HepG2 (cell line): ENCODE data around the gene WDR54. TPM values are rescaled to one million over a fixed set of nuclear protein-coding genes. Genes with fewer than 3 reads are reported as not detected.

Experiments used
- EEA1 ChIP-seq: sonication (generic); formaldehyde crosslinking; IDR thresholded peaks from 2 replicates; pipeline ENCODE4 v1.5.1; 2020; ENCODE audit warnings: mild to moderate bottlenecking, missing genetic modification reagents, borderline replicate concordance
- ELF1 ChIP-seq: sonication (generic); formaldehyde crosslinking; IDR thresholded peaks from 2 replicates; pipeline ENCODE4 v1.4.0; 2020; ENCODE audit warnings: missing genetic modification reagents
- HNRNPLL ChIP-seq: fragments of 200-400 bp; formaldehyde crosslinking; IDR thresholded peaks from 2 replicates; pipeline ENCODE4 v1.6.1; 2017; ENCODE audit warnings: mild to moderate bottlenecking, low read depth, low read length; ENCODE audit not compliant: poor library complexity, severe bottlenecking
- JUND ChIP-seq: sonication (generic); formaldehyde crosslinking; IDR thresholded peaks from 2 replicates; pipeline ENCODE4 v1.8.0; 2022; ENCODE audit warnings: mild to moderate bottlenecking, missing genetic modification reagents
- NFE2L2 ChIP-seq: fragments of 150-350 bp; IDR thresholded peaks from 2 replicates; pipeline ENCODE4 v1.6.1; 2014; ENCODE audit warnings: low read length
- ZNF547 ChIP-seq: sonication (generic); formaldehyde crosslinking; IDR thresholded peaks from 2 replicates; pipeline ENCODE4 v1.5.1; 2020; ENCODE audit warnings: mild to moderate bottlenecking, missing genetic modification reagents
- ZNF629 ChIP-seq: sonication (generic); formaldehyde crosslinking; conservative IDR thresholded peaks from 2 replicates; pipeline ENCODE4 v1.5.0; 2020; ENCODE audit warnings: missing genetic modification reagents
- ZNF746 ChIP-seq: sonication (generic); formaldehyde crosslinking; IDR thresholded peaks from 2 replicates; pipeline ENCODE4 v1.8.0; 2022; ENCODE audit warnings: mild to moderate bottlenecking, missing genetic modification reagents
- polyA plus RNA-seq, 8 experiments: library from polyadenylated mRNA; depleted of rRNA in 3 of 8; stranded (reverse) in 7 of 8; unstranded in 1 of 8; fragments of >200 nt; fragmentation: Illumina TruSeq in 4 of 8; extraction: Trizol in 4 of 8; gene quantifications; 2 replicates each; pipeline versions ENCODE4 v1.2.1 to v1.2.3, GENCODE V29; 2011 to 2016; ENCODE audit warnings: low read depth in 4 of 8, missing spikeins in 1 of 8, mixed read lengths in 1 of 8; ENCODE audit not compliant: insufficient read depth in 1 of 8
- total RNA-seq, 5 experiments: library from RNA; depleted of rRNA; stranded (reverse); fragments of >200 nt; fragmentation: Illumina TruSeq; extraction: Trizol; gene quantifications; 2 replicates each; pipeline ENCODE4 v1.2.3, GENCODE V29; 2016; ENCODE audit warnings: low read depth in 1 of 5
- TF ChIP-seq, protein P1 (sequence below): sonication (generic); formaldehyde crosslinking; IDR thresholded peaks from 2 replicates; pipeline ENCODE4 v1.4.0; 2020; ENCODE audit warnings: missing genetic modification reagents, borderline replicate concordance
- TF ChIP-seq, protein P2 (sequence below): fragments of 450-650 bp; IDR thresholded peaks from 2 replicates; pipeline ENCODE4 v1.6.1; 2016
- TF ChIP-seq, protein P3 (sequence below), 2 experiments: fragments of 450-650 bp in 1 of 2; sonication (generic) in 1 of 2; formaldehyde crosslinking in 1 of 2; IDR thresholded peaks; 2 replicates each; pipeline versions ENCODE4 v1.6.1 to v1.8.0; 2016 to 2022; ENCODE audit warnings: antibody characterized with exemption in 1 of 2, mild to moderate bottlenecking in 1 of 2, missing genetic modification reagents in 1 of 2
- TF ChIP-seq, protein P4 (sequence below): sonication (generic); formaldehyde crosslinking; IDR thresholded peaks from 2 replicates; pipeline ENCODE4 v1.5.0; 2020; ENCODE audit warnings: mild to moderate bottlenecking, missing genetic modification reagents

The WDR54 gene
- total and polyA plus RNA-seq, 2 of the 13 experiments (the other 11 are each of a cell fraction or from before 2014, with no cell fraction given) = 2.0 to 17.3 TPM

DNA sequence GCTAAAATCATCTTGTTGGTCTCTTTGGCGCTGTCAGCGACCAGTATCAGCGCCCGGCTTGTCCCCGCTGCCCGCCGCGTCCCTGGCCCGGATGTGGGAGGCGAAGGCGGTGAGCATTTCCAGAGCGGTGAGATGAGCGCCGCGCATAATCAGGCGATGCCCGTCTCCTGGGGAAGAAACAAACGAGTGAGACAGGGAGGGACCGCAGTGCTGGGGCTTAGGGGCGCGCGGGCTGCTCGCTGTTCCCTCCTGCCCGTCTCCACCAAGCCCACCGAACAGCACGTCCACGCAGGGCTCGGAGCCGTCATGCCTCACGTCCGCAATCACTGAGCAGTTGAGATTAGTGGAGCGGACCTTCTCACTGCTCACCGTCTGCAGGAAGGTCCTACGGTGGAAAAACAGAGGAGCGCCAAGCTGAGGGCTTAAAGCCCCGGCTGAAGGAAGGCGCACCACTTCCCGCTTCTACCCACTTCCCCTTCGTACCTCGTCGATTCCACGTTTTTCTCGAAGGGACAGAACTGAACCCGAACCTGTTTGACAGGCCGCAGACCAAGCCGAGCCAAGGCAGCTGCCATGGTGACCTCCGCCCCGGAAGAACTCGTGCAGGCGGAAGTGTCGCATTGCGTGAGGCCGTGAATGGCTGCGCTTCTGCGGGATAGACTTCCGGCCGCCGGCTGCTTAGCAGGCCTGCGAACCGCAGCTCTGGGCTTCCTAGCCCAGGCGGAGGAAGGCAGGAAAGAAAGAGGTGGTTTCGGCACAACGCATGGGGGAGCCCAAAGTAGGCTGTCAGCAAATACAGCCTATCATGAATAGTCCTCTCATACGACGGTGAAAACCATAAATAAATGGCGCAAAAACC is 50.8 kb downstream of the WDR54 start, which contains the start of gene MRPL53 (continued):
- TF ChIP-seq, protein P1, sequence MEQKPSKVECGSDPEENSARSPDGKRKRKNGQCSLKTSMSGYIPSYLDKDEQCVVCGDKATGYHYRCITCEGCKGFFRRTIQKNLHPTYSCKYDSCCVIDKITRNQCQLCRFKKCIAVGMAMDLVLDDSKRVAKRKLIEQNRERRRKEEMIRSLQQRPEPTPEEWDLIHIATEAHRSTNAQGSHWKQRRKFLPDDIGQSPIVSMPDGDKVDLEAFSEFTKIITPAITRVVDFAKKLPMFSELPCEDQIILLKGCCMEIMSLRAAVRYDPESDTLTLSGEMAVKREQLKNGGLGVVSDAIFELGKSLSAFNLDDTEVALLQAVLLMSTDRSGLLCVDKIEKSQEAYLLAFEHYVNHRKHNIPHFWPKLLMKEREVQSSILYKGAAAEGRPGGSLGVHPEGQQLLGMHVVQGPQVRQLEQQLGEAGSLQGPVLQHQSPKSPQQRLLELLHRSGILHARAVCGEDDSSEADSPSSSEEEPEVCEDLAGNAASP (CRISPR knock-in tag) = peak; percentile 71; the same call in 1 of the 2 replicates
- TF ChIP-seq NFE2L2 (no peak), ZNF547 (peak; percentile 97), JUND (CRISPR knock-in tag) (no peak), ZNF746 (CRISPR knock-in tag) (0 out of 2 replicates have a peak, but pooled peaks have one; percentile 72), ELF1 (CRISPR knock-in tag) (peak; percentile 97), ZNF629 (CRISPR knock-in tag) (peak; percentile 37; the same call in 1 of the 2 replicates), HNRNPLL (peak; percentile 78), EEA1 (CRISPR knock-in tag) (peak; percentile 81; the same call in 1 of the 2 replicates)
- TF ChIP-seq, protein P2, sequence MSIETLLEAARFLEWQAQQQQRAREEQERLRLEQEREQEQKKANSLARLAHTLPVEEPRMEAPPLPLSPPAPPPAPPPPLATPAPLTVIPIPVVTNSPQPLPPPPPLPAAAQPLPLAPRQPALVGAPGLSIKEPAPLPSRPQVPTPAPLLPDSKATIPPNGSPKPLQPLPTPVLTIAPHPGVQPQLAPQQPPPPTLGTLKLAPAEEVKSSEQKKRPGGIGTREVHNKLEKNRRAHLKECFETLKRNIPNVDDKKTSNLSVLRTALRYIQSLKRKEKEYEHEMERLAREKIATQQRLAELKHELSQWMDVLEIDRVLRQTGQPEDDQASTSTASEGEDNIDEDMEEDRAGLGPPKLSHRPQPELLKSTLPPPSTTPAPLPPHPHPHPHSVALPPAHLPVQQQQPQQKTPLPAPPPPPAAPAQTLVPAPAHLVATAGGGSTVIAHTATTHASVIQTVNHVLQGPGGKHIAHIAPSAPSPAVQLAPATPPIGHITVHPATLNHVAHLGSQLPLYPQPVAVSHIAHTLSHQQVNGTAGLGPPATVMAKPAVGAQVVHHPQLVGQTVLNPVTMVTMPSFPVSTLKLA = peak; percentile 44; the same call in 1 of the 2 replicates
- TF ChIP-seq, protein P3, sequence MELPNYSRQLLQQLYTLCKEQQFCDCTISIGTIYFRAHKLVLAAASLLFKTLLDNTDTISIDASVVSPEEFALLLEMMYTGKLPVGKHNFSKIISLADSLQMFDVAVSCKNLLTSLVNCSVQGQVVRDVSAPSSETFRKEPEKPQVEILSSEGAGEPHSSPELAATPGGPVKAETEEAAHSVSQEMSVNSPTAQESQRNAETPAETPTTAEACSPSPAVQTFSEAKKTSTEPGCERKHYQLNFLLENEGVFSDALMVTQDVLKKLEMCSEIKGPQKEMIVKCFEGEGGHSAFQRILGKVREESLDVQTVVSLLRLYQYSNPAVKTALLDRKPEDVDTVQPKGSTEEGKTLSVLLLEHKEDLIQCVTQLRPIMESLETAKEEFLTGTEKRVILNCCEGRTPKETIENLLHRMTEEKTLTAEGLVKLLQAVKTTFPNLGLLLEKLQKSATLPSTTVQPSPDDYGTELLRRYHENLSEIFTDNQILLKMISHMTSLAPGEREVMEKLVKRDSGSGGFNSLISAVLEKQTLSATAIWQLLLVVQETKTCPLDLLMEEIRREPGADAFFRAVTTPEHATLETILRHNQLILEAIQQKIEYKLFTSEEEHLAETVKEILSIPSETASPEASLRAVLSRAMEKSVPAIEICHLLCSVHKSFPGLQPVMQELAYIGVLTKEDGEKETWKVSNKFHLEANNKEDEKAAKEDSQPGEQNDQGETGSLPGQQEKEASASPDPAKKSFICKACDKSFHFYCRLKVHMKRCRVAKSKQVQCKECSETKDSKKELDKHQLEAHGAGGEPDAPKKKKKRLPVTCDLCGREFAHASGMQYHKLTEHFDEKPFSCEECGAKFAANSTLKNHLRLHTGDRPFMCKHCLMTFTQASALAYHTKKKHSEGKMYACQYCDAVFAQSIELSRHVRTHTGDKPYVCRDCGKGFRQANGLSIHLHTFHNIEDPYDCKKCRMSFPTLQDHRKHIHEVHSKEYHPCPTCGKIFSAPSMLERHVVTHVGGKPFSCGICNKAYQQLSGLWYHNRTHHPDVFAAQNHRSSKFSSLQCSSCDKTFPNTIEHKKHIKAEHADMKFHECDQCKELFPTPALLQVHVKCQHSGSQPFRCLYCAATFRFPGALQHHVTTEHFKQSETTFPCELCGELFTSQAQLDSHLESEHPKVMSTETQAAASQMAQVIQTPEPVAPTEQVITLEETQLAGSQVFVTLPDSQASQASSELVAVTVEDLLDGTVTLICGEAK (IDR thresholded peaks at IDR 0.05) = peak; percentile 95
- TF ChIP-seq, protein P3 (CRISPR knock-in tag; IDR thresholded peaks at IDR 0.05) = peak; percentile 89
- TF ChIP-seq, protein P4, sequence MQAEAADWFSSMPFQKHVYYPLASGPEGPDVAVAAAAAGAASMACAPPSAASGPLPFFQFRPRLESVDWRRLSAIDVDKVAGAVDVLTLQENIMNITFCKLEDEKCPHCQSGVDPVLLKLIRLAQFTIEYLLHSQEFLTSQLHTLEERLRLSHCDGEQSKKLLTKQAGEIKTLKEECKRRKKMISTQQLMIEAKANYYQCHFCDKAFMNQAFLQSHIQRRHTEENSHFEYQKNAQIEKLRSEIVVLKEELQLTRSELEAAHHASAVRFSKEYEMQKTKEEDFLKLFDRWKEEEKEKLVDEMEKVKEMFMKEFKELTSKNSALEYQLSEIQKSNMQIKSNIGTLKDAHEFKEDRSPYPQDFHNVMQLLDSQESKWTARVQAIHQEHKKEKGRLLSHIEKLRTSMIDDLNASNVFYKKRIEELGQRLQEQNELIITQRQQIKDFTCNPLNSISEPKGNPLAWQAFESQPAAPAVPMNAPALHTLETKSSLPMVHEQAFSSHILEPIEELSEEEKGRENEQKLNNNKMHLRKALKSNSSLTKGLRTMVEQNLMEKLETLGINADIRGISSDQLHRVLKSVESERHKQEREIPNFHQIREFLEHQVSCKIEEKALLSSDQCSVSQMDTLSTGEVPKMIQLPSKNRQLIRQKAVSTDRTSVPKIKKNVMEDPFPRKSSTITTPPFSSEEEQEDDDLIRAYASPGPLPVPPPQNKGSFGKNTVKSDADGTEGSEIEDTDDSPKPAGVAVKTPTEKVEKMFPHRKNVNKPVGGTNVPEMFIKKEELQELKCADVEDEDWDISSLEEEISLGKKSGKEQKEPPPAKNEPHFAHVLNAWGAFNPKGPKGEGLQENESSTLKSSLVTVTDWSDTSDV (CRISPR knock-in tag) = no peak; the same call in 1 of the 2 replicates
